ENCODE results near the gene TNFRSF12A. TPM values are rescaled to one million over a fixed set of nuclear protein-coding genes. Genes with fewer than 3 reads are reported as not detected.

Gene TNFRSF12A
- total RNA-seq, 1 donor from 2014 or later: 0.47 TPM

DNA sequence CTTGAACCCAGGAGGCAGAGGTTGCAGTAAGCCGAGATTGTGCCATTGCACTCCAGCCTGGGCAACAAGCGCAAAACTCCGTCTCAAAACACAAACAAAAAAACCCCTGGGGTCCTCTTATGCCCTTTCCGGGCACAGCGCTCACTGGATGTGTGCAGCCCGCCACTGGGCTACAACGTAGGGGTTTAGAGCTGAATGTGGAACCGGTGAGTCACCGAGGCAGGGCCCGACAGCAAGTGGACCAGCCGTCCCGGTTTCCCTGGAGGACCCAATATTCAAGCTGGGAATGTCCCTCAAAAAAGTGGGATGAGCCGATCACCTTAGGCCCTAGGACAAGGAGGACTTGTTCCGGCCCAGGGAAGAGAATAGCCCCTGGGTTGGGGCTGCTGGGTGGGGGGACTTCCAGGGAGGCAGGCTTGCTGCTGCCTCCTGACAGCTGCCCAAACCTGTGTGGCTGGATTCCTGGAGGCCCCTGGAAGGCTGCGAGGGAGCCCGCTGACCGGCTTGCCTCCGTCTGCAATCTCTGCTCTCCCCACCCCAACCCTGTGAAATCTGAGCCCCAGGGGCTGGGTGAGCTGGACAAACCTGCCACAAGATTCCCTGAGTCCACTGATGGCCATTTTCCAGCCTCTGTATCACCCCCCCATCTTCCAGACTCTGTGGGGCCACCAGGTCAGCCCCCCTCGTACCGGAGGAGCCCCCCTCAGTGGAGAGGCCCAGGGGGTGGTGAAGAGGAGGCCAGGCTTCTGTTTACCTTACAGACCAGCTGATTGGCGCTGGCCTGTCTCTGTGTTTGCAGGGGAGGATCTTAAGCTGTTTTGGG, 10.4 kb upstream of the TNFRSF12A start:
- H3K4me3 Mint-ChIP-seq: no peak overlapping the region
- CTCF ChIA-PET: interaction anchor here (0.9 kb wide), 1 partner anchor 13 kb away, joined by 3 read pairs; no protein-coding TSS in a partner anchor
- no peaks in the 10 kb centered on the region for H3K36me3 Mint-ChIP-seq (ENCODE audit: low read depth)
- H3K27ac Mint-ChIP-seq: no peak overlapping the region
- H3K27me3 Mint-ChIP-seq: peaks cover 12% of the 10 kb centered on the region
- no peak for ATAC-seq (ENCODE audit: low read depth)
- POLR2A ChIA-PET: no interaction called here
- DNase-seq: no peak
- TF ChIP-seq CTCF (IDR thresholded peaks at IDR 0.05): no peak
- no peaks in the 10 kb centered on the region for H3K9me3 Mint-ChIP-seq
- H3K4me1 Mint-ChIP-seq: peaks cover 29% of the 10 kb centered on the region
- intact Hi-C loops (cut with micrococcal nuclease): no loop called here

DNA sequence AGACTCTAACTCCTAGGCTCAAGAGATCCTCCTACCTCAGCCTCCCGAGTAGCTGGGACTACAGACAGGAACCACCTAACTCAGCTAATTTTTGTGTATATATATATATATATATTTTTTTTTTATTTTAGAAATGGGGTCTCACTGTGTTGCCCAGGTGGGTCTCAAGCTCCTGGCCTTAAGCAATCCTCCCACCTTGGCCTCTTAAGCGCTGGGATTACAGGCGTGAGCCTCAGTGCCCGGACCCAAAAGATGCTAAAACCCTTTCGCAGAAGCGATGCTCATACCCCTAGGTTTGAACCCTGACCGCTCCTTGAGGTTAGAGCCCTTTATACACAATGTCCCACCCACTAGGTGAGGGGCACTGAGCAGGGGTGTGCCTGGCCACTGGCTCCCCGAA, 9.7 kb upstream of the TNFRSF12A start:
- no peaks in the 10 kb centered on the region for H3K36me3 Mint-ChIP-seq (ENCODE audit: low read depth)
- intact Hi-C loops (cut with micrococcal nuclease): no loop called here

DNA sequence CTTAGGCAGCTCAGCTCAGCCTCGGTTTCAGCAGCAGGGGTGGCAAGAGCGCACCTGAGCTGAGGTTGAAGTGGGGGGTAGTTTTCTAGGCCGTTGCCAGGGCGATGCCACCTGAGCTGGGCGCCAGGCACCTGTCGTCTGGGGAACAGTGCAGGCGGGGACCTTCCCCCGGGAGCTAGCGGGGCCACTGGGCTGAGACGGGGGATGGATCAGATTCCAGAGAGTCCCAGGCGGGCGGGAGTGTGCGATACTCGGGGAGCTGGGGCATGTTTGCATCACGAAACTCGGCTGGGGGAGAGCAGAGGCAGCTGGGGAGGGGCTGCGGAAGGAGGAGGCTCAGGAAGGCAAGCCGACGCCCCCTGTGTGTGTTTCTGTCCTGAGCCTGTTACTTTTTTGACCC, 7.9 kb upstream of the TNFRSF12A start:
- Mint-ChIP-seq H3K4me1 (peaks cover 19% of the 10 kb centered on the region), H3K4me3 (no peak overlapping the region), H3K27ac (no peak overlapping the region), H3K9me3 (no peaks in the 10 kb centered on the region), H3K27me3 (peaks cover 20% of the 10 kb centered on the region), H3K36me3 (ENCODE audit: low read depth) (no peaks in the 10 kb centered on the region)
- ATAC-seq (ENCODE audit: low read depth): no peak
- no peak for TF ChIP-seq CTCF (IDR thresholded peaks at IDR 0.05)
- no peak for DNase-seq
- CTCF ChIA-PET: interaction anchor here (0.9 kb wide), 1 partner anchor 8 kb away, joined by 4 read pairs; no protein-coding TSS in a partner anchor
- POLR2A ChIA-PET: no interaction called here
- intact Hi-C loops (cut with micrococcal nuclease): no loop called here

More for the DNA sequence above, 9.7 kb upstream of the TNFRSF12A start:
- peaks cover 14% of the 10 kb centered on the region for H3K27me3 Mint-ChIP-seq
- peaks cover 26% of the 10 kb centered on the region for H3K4me1 Mint-ChIP-seq
- no peaks in the 10 kb centered on the region for H3K9me3 Mint-ChIP-seq
- ChIA-PET POLR2A (no interaction called here), CTCF (interaction anchor here (0.9 kb wide), 1 partner anchor 12 kb away, joined by 3 read pairs; no protein-coding TSS in a partner anchor)
- no peak for TF ChIP-seq CTCF (IDR thresholded peaks at IDR 0.05)
- ATAC-seq (ENCODE audit: low read depth) (no peak), DNase-seq (no peak)
- no peak overlapping the region for H3K27ac Mint-ChIP-seq
- no peak overlapping the region for H3K4me3 Mint-ChIP-seq

- Mint-ChIP-seq H3K9me3 (no peaks in the 10 kb centered on the region), H3K4me3 (no peak within 1 kb of the TSS), H3K27ac (no peak within 1 kb of the TSS), H3K27me3 (peaks cover 20% of the 10 kb centered on the region), H3K4me1 (peaks cover 12% of the 10 kb centered on the region), H3K36me3 (ENCODE audit: low read depth) (no peaks in the 10 kb centered on the region)
- TF ChIP-seq CTCF (IDR thresholded peaks at IDR 0.05): no peak
- ChIA-PET POLR2A (no interaction called here), CTCF (interaction anchor here (0.9 kb wide), 1 partner anchor 9 kb away, joined by 4 read pairs; no protein-coding TSS in a partner anchor)
- ATAC-seq (ENCODE audit: low read depth): peak; percentile 25
- DNase-seq: no peak
- intact Hi-C loops (cut with micrococcal nuclease): no loop called here
Observed at GRCh38 chr16:3012828-3013420, 7.2 kb upstream of the TNFRSF12A start, which contains the start of gene CLDN9. Gene CLDN9, plus strand, starts transcription at chr16:3012923. Its CDS starts 440 bp downstream, at chr16:3013363.

DNA sequence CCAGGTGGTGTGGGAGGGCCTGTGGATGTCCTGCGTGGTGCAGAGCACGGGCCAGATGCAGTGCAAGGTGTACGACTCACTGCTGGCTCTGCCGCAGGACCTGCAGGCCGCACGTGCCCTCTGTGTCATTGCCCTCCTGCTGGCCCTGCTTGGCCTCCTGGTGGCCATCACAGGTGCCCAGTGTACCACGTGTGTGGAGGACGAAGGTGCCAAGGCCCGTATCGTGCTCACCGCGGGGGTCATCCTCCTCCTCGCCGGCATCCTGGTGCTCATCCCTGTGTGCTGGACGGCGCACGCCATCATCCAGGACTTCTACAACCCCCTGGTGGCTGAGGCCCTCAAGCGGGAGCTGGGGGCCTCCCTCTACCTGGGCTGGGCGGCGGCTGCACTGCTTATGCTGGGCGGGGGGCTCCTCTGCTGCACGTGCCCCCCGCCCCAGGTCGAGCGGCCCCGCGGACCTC, 6.6 kb upstream of the TNFRSF12A start:
- ATAC-seq (ENCODE audit: low read depth): no peak
- peaks cover 12% of the 10 kb centered on the region for H3K4me1 Mint-ChIP-seq
- no peak for DNase-seq
- H3K9me3 Mint-ChIP-seq: no peaks in the 10 kb centered on the region
- intact Hi-C loops (cut with micrococcal nuclease): no loop called here
- TF ChIP-seq CTCF (IDR thresholded peaks at IDR 0.05): no peak
- CTCF ChIA-PET: no interaction called here
- peaks cover 18% of the 10 kb centered on the region for H3K27me3 Mint-ChIP-seq
- H3K27ac Mint-ChIP-seq: no peak overlapping the region
- H3K36me3 Mint-ChIP-seq (ENCODE audit: low read depth): no peaks in the 10 kb centered on the region
- no peak overlapping the region for H3K4me3 Mint-ChIP-seq
- POLR2A ChIA-PET: no interaction called here

Data from activated B cell treated with CpG ODN at 0.5 μM for 24 hours (primary cell).